MV-4-11 (cell line): Measurements from ENCODE around the gene KIF7.
"Not testable (repeated sequence)": the region's sequence is repeated elsewhere in the genome, so short reads cannot be mapped to it uniquely, and the experiment has no call there.

Source experiments
- DNase-seq: peaks from one replicate; lab custom pipeline; 2025; lab: John Stamatoyannopoulos, UW

The KIF7 gene

DNA sequence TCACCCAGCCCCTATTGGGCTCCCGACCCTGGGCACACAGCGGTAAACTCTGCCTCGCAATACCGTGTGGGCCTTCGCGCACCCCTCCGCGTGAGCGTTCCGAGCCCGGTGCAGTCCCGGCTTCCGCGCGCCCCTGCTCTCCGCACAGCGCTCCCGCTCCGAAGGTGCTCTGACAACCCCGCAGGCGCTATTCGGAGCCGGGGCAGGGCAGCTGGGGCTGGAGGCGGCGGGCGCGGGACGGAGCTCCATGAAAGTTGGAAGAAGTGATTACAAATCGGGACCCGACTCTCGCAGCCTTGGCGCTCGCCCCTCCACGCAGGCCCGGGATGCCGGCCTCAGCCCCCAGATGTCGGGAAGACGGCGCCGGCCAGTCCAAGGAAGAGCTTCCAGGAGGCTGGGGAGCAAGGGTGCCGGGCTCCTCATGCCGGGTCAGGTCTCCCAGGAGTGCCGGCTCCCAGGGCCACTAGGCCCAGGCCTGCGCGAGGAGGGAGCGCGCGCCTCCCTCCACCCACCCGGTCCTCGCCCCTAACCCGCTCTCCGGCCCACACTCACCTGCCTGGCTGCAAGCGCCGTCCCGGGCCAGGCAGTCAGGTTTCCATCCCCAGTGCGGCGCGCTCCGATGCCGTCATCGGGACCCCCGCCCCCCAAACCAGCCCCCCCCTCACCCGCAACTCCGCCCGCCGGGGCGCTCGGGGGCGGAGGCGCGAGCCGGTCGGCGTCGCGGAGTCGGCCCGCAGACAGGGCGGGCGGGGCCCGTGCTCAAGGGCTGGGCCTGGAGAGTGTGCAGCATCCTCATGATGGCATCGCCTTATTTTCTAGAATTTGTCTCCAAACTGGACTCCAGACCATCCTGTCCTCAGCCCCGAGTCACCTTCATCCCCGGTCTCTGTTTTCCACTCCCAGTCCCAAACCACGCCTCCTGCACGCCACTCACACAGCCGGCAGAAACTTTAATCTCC, at the start of gene KIF7:
KIF7 (minus strand) TSS at position 621 of the 959 bp plus-strand sequence. CDS start 2,537 bp downstream, outside the sequence.
- no peak for DNase-seq

GRCh38 chr15:89704411-89704810, 49.1 kb upstream of the KIF7 start:
- no peak for DNase-seq

DNA sequence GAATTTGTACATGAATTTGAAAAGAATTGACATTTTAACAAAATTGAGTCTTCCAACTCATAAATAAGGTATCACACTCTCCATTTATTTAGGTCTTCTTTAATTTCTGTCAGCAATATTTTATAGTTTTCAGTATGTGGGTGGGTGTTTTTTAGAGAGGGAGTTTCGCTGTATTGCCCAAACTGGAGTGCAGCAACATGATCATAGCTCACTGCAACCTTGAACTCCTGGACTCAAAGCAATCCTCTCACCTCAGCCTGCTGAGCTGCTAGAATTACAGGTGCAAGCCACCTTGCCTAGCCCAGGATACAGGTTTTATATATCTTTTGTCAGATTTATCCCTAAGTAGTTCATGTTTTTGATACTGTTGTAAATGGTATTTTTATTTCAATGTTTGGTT, 39.9 kb upstream of the KIF7 start:
- DNase-seq, result no peak

GRCh38 chr15:89693696-89694095, 38.4 kb upstream of the KIF7 start:
- DNase-seq, result no peak

GRCh38 chr15:89693091-89693490, 37.8 kb upstream of the KIF7 start:
- DNase-seq, result no peak

DNA sequence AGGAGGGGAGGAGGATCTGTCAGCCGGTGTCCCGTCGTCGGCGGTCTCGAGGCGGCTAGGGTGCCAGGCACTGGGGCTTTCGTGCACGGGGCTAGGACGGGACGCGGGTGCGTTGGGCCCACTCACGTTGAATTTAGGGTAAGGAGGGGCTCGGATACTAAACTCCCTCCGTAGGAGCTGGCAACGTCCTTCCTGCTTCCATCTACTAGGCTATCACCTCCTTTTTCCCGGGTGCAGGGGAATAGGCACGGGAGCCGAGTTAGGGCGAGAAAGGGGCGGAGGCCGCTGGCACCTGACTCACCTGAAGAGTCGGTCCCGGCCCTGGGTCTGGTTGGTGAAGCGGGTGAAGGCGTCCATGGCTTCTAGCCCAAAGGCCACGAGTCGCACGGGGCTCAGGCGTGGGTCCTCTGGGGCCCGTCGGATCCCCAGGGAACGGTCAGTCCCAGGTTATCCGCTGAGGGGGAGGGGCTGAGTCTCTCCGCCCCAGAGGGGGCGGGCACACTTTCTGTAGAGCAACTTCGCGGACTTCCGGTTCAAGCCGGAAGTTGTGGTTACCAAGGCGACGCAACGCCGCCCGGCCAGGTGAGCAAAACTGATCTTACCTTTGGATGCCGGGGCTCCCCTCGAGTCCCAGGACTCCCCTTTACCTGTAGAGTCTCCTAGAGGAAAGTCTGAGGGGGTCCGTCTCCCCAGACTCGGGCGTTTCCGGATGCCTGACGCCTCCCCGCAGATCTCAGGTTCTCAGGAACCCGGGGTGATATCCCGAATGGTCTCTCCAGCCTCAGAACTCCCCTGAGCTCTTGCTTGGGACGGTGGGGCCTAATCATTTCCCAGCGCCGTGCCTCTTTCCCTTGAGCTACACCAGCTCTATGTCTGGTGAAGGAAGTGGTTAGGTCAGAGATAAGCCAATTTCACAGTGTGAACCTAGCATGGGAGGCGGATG, 35.3 kb upstream of the KIF7 start, which contains the start of the genes PEX11A and WDR93:
PEX11A (minus strand) TSS at position 479 of the 943 bp plus-strand sequence; CDS start at position 357, 122 bp downstream.
WDR93 (plus strand) TSS at position 536 of the 943 bp plus-strand sequence. CDS start 10,936 bp downstream, outside the sequence.
- peak; percentile 55 for DNase-seq

DNA sequence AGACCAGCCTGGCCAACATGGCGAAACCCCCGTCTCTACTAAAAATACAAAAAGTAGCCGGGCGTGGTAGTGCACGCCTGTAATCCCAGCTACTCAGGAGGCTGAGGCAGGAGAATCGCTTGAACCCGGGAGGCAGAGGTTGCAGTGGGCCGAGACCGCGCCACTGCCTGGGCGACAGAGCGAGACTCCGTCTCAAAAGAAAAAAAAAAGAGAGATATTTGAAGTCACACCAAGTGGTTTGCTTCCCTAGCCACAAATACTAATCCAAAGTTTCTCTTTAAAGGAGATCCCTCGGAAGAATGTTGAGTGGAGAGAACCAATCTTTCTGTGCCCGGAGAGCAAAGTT, 34.6 kb upstream of the KIF7 start:
- not testable (repeated sequence) for DNase-seq

DNA sequence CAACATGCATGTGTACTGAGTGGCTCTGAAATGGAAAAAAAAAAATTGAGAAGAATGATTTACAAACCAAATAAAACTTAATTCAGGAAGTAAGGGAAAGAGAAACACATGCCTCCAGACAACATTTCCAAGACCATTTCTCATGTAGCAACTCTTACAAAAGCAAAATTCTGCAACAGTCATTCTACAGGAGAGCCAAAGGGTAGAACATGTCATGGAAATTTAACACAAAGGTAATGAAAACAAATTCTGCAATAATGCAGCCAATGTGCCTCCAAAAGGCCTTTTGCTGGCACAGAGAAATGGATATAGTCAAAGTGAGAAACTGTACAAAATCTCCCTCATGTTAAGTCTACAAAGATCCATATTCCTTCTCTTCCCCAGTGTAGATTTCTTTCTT, 31.3 kb upstream of the KIF7 start:
- DNase-seq, result no peak

GRCh38 chr15:89685995-89686394, 30.7 kb upstream of the KIF7 start:
- DNase-seq, result no peak

DNA sequence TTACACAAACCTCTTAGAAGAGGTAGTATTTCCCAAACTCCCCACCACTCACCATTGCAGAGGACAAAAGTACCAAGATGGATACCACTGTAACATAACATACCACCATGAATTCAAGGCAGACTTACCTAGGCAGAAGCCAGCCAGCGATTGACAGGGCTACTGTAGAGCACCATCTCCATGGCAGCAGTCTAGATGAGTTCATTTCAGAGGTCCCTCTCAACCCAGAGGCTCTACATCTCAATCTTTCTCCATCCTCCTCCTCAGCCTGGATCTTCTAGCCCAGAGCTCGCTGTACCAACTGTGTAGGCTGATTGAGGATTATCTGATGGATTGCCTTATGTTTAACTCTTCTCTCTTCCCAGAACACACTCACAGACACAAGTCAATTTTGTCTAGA, 25.9 kb upstream of the KIF7 start:
- DNase-seq, result no peak

DNA sequence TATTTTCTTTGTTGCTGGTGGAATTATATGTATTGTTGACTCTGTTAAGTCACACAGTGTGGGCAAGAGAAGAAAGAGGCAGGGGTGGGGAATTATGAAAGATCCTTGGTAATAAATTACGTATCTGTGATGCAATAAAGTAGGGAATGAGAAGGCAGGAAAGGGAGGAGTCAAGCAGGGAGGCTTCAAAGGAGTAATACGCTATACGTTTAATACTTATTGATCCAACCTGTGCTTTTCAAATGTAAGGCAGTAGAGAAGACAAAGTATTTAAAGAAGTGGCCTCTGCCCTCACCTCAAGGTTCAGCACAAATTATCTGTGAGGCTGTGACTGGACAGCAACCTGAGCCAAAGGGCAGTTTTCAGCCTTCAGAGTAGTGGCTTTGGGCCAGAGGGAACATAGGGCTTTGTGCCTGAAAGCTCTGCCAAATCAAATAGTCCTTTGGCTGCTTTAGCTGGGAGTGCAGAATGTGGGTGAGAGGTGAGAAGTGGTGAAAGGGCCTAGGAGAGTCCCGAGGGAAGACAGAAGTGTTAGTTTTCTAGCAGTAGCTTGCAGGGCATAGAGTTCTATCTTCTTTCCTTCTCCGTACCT, 25.1 kb upstream of the KIF7 start:
- peak; percentile 5 for DNase-seq

GRCh38 chr15:89679212-89679611, 23.9 kb upstream of the KIF7 start, which contains the start of gene PLIN1:
TSS of gene PLIN1 (minus strand) at chr15:89679367. CDS start at chr15:89677489, 1,878 bp downstream.
- no peak for DNase-seq

DNA sequence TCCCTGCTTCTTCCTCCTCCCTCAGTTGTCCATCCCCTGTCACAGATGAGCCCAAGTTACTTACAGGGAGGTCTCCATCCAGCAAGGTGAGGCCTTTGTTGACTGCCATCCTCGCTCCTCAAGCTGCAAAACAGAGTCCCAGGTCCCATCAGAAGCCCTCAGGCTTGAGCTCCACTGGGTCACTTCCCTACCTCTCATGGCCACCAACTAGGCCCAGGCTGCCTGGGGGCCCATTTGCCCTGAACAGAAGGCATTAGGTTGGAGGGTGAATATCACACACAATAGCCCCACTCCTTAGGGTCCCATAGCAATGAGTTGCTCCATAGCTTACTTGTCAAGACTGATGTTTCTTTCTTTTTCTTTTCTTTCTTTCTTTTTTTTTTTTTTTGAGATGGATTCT, 22.1 kb upstream of the KIF7 start:
- DNase-seq, result no peak

- DNase-seq, result peak; percentile 1
These were observed 20.3 kb upstream of the KIF7 start for GRCh38 chr15:89675606-89676005.

- no peak for DNase-seq
These were observed 19.3 kb upstream of the KIF7 start for GRCh38 chr15:89674526-89674925.

- DNase-seq, result no peak
These were observed 17.9 kb upstream of the KIF7 start for GRCh38 chr15:89673165-89673512.

DNA sequence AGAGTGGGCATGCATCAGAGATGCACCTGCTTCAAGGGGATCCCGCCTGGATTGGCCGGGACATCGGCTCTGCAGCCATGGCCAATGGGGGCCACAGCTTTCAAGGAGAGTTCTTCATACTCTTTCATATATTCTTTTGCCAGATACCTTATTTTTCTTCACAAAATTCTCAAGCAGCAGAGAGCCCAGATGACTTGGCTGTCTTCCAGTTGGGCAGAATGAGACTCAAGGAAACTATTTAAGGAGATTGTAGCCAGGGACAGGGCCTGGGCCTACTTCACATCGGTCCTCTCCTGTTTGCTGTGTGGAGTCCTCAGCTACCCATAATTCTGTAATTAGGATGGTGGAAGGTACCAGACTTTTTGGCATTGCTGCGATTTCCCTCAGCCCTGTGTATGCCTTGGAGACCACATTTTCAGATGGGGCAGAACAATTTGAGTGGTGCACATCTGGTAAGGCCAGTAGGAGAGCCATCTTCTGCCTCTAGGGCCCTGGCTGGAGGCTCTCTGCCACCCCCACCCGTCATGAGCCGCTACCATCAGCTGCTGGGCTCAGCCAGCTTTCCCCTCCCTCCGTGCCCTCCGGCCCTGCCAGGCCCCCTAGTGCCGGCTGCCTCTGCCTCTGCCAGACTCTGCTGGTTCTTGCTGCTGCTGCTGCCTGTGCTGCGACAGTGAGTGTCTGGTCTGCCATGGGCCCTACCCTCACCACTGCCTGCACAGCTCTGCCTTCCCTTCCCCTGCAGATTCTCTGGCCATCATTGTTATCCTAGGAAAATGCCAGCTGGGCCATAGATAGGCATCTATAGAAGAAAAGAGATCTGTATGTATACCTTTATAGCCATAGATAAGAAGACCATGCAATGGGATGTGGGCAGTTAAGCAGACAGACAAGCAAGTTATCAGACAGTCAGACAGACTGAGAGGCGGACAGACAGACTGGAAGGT, 17.2 kb upstream of the KIF7 start:
- DNase-seq, result no peak

- no peak for DNase-seq
These were observed 16.4 kb upstream of the KIF7 start for GRCh38 chr15:89671687-89672086.

DNA sequence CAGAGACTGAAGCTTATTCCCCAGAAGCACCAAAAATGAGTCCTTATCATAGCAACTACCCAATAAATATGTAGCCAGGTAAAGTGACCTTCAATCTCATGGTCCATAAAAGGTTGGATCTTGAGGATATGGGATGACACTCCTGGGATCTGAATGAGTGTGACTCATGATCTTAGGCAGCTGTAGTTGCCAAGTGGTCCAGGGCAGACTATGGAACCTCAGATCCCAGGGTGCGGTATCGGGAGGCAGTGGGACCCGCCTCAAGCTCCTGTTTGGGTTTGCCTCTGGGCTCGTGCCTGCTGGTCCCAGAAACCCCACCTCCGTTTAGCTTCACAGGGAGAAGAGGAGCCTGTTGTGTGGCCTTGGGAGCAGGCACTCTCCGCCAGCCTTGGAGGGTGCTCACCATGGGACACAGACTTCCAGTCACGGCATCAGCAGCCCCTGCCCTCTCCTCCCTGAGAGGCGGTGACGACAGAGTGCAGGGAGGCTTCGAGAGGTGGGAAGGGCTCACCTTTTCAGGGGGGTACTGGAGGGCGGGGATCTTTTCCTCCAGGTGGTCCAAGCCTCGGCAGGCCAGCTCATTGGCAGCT, 15.8 kb upstream of the KIF7 start:
- DNase-seq, result no peak

DNA sequence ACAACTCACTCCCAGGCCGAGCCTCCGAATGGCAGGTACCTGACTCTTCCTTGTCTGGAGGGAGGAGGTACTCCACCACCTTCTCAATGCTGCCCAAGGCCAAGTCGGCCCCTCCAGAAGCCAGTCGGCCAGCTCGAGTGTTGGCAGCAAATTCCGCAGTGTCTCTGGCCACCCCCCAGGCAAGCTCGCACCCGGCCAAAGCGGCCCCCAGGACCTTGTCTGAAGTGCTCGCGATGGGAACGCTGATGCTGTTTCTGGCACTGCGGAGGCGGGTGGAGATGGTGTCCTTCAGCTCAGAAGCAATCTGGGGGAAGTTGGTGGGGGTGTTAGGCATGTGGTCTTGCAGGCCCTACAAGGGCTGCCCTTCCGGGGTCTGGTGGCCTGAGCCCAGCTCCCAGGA, 14.7 kb upstream of the KIF7 start:
- DNase-seq, result no peak
